Dermis blood vessel endothelial cell (primary cell): ENCODE data around the gene KDM4B. TPM values are rescaled to one million over a fixed set of nuclear protein-coding genes. Genes with fewer than 3 reads are reported as not detected.
A peak's percentile ranks its signal among the peaks of the same experiment; 100 is the strongest.

ENCODE experiments used
- DNase-seq: peaks from one replicate; pipeline ENCODE4 v3.0.0; 2010
- total RNA-seq: library from RNA; depleted of rRNA; stranded (reverse); fragments of >200 nt; gene quantifications from 2 replicates; pipeline ENCODE4 v1.2.3, GENCODE V29; 2014

Gene KDM4B
- total RNA-seq, 1 donor from 2014 or later, result 13.4 TPM

DNA sequence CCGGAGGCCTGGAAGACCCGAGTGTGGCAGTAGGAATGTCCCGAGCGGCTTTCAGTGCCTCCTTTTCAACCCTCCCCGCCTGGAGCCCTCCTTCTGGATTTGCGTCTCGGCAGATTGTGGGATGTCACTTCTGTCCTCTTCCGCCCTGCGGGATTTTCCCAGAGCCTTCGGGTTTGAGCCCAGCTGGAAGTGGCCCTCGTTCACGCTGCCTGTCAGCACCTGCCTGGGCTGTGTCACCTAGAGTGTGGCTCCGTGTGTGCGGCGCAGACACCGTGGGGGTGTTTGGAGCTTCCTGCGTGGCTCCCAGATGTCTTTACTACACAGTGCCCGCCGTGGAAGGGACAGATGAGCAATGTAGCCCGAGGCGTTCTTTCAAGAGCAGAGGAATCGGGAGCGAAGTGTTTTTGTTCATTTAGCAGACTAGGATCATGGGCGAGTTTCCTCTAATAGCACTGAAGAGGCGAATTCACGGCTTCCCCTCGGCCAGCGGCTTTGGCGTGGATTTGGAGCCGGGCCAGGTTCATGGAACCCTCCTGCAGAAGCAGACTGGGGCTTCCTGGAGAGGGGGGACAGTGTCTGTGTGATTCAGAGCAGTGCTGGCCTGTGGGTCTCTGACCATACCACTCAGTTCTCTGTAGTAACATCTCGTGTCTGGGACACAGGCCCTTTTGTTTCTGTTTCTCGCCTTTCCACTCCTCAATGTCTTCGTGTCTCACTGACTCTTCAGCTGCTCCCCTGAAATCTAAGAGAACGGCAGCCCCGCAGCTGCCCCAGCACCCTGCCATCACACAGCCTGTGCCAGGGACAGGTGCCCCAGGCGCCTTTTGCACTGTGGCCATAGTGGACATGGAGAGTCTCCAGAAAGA, 68.0 kb downstream of the KDM4B start:
- DNase-seq, result peak; percentile 78

DNA sequence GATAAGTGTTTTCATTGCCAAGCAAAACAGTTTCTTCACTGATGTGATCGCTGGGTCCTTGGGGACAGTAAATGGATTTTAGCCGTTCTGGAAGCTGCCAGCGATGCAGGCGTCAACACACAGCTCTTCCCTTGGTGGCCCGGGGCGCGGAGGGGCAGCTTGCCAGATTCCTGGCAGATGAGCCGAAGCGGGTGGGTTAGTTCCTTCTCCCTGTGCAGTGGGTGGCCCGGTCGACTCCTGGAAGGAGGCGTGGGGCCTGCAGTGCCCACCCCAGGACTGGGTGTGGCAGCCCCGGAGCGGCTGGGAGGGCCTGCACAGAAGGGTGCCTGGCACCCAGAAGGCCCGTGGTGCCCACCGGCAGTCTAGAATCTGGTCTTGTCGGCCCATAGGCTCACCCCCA, 69.0 kb downstream of the KDM4B start:
- DNase-seq, result no peak

DNA sequence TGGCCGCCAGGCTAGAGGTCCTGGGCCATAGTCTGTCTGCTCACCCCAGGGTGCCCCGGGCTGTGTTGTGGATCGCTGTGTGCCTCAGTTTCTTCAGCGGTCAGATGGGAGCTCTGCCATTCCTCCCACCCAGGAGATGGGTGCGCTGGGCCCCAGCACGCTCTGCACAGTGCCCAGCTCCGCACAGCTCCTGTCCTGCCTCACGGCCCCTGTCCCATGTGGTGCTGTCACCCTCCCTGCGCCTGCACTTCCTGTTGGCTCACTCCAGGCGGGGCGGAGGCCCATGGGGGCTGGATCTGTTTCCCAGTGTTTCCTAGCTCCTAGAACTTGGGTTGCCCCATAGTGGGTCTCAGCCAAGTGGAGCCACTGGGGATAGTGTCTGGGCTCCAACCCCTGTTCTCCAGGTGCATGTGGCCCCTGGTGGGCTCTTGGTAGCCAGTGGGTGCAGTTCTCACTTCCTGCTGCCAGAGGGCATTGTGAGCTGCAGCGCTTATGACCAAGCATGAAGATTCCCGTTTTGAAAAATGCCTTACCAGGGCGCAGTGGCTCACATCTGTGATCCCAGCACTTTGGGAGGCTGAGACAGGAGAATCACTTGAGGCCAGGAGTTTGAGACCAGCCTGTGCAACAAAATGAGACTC, 69.8 kb downstream of the KDM4B start:
- peak; percentile 57 for DNase-seq

DNA sequence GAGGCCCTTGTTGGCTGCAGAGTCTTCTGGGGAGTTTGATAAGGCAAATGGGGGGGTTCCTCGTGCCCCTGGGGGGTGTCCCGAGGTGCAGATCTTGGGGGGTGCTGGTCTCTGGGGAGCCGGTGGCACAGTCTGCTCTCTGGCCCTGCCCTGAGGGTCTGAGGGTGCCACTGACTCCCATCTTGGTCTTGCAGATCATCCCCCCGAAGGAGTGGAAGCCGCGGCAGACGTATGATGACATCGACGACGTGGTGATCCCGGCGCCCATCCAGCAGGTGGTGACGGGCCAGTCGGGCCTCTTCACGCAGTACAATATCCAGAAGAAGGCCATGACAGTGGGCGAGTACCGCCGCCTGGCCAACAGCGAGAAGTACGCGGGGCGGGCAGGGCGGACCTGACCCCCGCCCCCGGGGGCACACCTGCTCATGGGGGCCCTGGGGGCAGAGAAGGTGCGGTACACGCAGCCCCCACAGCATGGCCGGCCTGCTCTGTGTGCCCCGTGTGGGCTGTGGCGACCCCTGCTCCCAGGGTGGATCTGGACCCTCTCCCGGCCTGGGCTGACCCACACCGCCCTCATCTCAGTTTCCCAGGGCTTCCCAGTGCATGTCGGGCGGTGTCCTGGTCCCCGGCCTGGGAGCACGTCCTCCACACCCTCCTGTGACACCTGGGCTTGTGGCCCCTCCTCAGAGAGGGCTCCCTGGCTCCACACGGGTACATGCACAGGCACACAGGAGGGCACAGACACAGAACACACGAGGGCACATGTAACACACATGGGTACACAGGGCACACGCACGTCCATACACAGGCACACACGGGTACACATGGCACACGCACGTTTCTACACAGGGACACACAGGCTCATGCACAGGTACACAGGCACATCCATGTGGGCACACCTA, 71.0 kb downstream of the KDM4B start:
- no peak for DNase-seq

DNA sequence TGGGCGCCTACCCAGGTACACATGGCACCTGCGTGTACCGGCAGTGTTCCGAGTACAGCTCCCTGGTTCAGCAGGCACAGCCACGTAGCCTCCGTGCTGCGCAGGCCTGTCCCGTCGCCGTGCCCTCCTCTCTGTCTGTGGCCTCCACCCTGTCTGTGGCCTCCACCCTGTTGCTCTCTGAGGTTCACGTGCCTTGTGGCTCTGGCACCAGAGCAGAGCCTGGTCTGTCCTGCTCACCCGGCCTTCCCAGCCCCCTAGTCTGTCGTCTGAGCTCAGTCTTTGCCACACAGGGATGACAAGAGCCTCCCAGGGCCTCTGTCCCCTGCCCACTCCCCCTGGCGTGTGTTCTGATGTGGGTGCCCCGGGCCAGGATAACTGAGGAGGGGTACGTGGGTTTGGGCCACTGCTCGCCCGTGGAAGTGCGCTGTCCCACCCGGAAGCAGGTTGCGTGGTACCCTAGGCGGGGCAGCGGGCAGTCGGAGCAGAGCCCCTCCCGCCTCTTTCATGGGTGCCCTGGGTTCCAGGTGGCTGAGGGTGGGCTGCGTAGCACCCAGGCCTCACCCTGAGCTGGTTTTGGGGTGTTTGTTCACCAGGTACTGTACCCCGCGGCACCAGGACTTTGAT, 71.7 kb downstream of the KDM4B start:
- no peak for DNase-seq

DNA sequence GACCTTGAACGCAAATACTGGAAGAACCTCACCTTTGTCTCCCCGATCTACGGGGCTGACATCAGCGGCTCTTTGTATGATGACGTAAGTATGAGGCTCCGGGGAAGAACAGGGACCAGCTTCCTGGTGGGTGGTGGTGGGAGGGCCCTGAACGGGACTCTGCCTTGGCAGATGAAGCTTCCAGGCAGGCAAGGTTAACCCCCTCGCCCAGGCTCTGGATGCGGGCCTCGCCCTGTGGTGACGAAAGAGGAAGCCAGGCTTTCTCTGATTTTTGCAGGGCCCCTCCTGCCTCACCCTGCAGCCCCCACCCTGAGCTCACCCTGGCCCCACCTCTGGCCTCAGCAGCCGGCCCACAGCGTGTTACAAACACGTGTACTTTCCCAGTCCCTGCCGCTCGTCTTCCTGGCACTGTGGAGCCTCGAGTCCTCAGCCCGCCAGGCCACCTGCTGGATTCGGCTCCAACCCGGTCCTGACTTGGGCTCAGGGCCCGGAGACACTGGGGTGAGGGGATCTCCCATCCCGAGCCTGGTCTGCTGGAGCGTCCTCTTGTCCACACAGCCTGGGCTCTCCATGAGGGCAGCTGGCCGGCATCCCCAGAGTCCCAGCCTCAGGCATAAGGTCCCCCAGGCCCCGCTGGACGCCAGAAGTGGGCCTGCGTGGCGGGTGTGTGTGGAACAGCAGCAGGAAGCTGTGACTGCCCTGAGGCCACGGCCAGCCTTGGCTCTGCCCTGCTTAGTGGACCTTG, 72.4 kb downstream of the KDM4B start:
- no peak for DNase-seq

DNA sequence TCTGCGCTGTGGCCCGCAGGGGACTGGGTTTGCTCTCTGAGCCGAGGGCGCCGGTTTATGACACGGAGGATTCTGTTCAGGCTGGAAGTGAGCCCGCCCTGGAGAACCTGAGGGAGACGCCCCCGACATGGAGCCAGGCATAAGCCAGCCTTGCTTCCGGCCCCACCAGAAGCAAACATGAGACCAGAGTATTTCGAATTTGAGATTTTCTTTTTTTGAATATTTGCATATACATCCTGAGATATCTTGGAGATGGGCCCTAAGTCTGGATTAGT, 72.9 kb downstream of the KDM4B start:
- DNase-seq, result no peak

DNA sequence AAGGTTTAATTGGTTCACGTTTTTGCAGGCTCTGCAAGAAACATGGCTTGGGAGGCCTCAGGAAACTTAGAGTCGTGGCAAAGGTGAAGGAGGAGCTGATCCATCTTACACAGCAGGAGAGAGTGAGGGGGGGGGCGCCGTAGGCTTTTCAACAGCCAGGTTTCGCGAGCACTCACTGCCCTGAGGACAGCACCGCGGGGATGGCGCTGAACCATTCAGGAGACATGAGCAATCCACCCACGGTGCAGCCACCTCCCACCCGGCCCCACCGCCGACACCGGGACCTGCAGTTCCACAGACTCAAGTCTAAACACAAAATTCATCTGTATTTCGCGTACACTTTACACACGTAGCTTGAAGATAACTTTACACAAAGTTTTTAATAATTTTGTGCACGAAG, 73.6 kb downstream of the KDM4B start:
- DNase-seq, result no peak

DNA sequence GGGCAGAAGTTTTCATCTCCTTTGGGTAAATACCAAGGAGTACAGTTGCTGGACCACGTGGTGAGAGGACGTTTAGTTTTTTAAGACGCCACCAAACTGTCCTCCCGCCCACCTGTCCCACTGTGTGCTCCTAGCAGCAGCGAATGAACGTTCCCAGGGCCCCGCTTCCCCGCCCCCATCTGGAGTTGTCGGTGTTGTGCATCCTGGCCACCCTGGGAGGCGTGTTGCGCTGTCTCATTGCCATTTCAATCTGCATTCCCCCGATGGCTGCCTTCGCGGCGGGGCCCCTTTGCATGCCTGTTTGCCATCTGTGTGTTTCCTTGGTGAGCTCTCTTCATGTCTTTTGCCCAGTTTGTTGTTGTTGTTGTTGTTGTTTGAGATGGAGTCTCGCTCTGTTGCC, 76.1 kb downstream of the KDM4B start:
- no peak for DNase-seq

DNA sequence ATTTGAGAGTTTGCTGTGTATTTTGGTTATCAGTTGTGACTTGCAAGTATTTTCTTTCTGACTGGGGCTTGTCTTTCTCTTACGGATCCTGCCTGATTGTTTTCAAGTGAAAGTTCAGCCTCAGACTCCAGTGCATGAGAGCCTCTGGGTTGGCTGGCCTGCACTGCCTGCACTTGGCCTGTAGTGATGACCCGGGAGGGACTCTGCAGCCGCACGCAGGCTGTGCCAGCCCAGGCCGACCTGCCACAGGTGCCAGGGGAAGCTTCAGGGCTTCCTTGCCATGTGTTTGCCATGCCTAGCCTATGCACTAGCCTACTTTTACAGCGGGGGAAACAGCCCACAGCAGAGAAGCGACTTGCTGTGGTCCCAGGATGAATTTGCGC, 77.0 kb downstream of the KDM4B start:
- DNase-seq, result no peak

DNA sequence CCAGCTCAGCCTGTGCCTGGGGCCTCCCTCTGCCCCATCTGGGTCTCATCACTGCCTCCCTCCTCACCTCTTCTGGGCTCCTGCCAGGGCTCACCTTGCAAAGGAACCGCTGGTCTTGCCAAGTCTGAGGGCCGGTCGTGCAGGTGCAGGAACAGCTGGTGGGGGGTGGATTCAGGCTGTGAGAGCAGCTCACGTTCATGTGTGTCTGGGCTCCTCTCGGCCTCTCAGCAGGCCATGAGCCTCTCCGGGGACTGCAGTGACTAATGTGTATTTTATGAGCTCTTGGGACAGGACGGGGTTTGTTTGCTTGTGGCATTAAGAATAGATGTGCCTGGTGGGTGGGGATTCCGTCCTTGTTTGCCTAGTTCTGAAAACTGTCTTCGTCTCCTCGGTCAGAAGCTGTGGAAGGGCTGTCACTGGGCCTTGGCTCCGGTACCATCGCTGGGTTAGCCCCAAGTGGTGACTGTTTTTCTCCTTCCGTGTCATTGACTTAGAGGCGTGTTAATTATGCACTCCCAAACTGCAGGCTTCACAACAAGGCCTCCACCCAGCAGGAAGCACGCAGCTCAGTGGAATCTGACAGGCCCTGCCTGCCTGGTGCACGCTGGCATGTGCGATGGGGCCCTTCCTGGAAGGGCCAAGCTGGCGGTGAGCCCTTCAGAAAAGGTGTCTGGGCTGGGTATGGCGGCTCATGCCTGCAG, 77.6 kb downstream of the KDM4B start:
- no peak for DNase-seq

DNA sequence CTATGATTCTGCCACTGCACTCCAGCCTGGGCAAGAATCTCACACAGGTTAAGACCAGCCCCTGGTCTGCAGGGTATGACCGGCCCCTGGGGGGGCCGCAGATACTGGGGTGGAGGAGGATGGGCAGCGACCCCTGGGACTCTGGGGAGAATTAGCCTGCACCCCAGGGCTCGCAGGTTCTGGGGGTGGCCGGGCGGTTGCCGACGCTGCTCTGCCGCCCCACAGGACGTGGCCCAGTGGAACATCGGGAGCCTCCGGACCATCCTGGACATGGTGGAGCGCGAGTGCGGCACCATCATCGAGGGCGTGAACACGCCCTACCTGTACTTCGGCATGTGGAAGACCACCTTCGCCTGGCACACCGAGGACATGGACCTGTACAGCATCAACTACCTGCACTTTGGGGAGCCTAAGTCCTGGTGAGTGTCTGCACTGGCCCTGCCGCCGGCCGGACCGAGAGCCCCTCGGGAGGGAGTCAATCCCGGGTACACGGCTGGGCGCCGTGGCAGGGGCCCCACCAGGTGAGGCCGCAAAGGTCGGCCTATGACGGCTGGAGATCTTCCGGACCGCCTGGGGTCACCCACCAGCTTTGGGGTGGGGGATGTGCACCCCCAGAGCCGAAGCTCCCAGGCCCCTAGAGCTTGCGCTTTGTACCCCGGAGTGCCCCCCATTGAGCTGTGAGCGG, 78.5 kb downstream of the KDM4B start:
- DNase-seq, result no peak

DNA sequence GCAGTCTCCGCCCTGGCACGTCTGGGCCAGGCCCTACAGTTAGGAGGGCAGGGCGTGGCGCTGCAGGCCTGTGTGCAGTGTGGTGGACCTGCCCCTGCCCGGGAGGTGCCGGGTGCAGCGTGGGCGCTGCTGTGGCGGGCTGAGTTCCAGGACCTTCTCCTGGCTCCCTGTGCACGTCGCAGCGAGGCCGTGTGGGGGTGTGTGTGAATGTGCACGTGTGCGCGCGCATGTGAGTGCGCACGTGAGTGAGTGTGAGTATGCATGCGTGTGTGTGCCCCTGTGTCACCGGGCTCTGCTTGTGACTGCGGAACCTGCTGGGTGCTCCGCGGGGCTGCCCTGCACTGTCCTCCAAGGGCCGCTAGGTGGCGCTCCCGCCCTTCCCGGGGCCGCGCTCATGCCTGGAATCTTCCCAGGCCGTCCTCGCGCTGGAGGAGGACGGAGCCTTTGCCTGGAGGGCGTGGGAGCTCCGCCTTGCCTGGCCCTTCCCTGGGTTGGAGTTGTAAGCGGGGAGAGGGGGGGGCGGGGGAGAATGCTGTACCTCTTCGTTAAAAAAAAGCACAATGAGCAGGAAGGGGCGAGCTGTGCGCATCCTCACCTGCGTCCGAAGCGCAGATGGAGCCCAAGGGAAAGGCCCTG, 79.3 kb downstream of the KDM4B start:
- DNase-seq, result peak; percentile 80

DNA sequence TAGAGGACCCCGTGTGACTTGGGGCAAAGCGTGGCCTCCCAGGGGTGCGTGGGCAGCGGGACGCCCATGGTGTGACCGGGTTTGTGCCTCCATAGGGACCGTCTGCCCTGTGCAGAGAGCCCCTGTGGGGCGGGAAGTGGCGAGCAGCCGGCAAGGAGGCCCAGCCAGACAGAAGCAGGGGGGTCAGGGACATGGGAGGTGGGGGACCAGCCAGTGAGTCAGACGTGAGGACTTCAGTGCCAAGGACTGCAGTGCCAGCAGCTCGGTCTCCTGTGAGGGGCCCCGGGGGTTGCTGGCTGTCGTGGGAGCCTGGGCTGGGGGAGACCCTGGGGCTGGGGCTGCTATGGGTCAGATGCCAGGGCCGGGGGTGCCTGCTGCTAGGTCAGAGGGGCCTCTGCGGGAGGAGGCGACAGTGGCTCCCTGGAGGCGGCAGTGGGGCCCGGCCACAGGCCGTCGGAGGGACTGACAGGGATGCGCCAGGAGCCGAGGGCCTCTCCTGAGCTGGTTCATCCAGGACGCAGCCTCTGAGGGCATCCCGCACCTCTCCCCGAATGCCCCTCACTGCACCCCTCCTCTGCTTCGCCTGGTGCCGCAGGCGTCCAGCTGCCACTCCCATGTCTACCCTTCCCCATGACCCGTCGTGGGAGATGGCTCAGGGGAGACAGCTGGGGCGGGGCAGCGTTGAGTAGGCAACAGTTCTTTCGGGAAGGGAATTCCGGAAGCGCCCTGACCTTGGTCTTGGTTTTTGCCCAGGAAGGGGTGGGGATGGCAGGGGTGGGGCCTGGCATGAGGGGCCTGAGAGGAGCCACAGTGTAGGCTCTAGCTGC, 80.0 kb downstream of the KDM4B start:
- peak; percentile 54 for DNase-seq

DNA sequence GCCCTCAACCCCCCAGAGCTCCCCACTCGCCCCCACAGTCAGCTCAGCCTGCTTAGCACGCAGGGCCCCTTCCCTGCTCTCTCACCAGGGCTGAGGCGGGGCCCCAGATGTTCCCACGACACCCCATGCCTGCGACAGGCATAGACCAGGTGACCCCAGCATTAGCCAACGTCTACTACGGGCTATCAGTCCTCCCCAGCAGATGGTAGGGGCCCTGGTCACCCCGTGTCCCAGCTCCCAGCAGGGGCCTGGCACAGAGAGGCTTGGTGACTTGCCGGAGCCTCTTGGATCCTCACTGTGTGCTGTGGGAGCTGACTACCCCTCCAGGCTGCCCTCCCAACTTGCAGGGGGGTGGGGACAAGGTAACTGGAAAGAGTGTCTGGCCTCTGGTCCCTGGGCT, 80.6 kb downstream of the KDM4B start:
- no peak for DNase-seq

DNA sequence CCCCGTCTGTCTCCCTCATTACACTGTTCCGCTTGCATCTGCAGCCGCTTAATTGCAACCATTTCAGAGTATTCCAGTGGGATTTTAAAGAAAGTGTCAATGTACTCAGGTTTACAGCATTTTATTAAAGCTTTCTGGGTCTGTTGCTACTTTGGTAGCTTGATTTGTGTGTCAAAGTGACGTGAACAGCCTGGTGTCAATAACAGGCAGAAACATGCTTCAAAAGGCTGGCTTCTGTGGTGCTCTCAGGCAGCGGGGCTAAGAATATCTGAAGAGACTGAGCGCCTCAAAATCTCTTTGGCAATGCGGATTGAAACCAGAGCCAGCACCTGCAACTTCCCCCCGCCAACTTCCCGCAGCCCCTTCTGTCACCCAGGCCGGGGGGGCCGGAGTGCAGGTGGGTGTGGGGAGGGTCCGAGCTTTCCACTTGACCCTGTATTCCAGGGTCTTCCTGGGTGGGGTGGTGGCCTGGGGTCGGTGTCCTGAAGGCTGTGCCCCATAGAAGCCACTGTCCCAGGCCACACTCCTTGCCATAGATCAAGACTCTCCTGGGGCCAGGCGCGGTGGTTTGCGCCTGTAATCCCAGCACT, 81.2 kb downstream of the KDM4B start:
- DNase-seq, result no peak

DNA sequence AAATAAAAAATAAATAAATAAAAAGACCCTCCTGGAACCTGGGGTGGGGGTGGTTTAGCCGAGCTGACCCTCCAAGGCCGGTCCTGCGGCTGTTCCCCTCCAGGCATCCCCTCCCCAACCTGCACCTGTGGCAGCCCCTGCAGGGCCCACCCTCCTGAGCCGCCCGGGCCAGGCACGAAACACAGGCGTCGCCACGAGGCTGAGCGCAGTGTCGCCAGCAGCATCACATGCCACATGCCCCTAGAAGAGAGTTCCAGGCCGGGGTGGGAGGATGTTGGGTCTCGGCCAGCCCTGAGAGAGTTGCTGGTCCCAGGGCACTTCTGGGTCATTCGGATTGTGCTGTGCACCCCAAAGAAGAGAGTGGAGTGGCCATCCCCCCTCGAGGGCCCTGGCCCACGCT, 82.0 kb downstream of the KDM4B start:
- no peak for DNase-seq

DNA sequence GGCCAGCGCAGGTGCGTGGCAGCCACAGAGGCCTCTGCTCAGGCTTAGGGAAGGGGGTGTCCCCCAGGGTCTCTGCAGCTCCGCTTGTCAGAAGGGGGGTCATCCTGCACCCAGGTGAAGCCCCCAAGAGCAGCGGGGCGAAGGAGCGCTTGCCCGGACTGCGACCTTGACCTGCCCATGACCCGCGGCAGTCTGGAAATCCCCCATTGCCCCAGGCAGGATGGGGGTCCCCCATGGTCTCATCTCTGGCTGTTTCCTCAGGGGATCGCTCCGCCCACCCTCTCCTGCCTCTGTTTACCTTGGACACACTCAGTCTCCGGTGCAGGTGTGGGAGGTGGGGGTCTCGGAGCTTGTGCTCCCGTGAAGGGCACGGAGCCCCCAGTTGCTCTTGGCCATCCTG, 82.7 kb downstream of the KDM4B start:
- no peak for DNase-seq

DNA sequence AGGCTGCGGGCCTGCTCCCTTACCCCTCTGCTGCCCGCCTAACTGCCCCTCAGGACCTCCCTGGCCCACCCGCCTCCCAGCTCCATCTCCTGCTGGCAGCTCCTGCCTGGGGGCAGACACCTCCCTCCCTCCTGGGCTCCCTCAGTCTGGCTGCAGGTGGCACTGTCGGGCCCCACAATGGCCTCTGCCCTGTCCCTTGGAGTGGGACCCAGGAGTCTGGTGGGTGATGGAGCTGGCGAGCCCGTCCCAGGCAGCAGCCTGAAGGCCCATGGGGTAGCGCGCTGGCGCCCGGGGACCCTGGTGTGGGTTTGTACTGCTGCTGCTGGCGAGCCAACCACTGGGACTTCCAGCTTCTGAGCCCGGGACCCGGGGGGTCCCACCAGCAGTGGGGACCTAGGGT, 83.6 kb downstream of the KDM4B start:
- no peak for DNase-seq
